Duodenal mucosa (tissue), 2 donors: Measurements from ENCODE around the gene ZNF341.

Source experiments
- H3K27ac ChIP-seq: one replicate; pipeline ENCODE4 v1.7.0; 2013; ENCODE audit warnings: low read depth, low read length
- H3K27me3 ChIP-seq, 2 donors: one replicate each; pipeline ENCODE4 v1.7.0; 2013; ENCODE audit warnings: low read length in 2 of 2, control low read depth in 1 of 2; ENCODE audit not compliant: insufficient read depth in 2 of 2, control insufficient read depth in 1 of 2
- H3K36me3 ChIP-seq, 2 donors: one replicate each; pipeline ENCODE4 v1.7.0; 2013; ENCODE audit warnings: low read length in 2 of 2, control low read depth in 1 of 2; ENCODE audit not compliant: insufficient read depth in 2 of 2, control insufficient read depth in 1 of 2
- H3K4me1 ChIP-seq, 2 donors: one replicate each; pipeline ENCODE4 v1.7.0; 2013; ENCODE audit warnings: low read length in 2 of 2, control low read depth in 1 of 2; ENCODE audit not compliant: insufficient read depth in 2 of 2, control insufficient read depth in 1 of 2
- H3K4me3 ChIP-seq, 2 donors: one replicate each; pipeline ENCODE4 v1.7.0; 2013; ENCODE audit warnings: low read length in 2 of 2, low read depth in 1 of 2
- H3K9ac ChIP-seq, 2 donors: one replicate each; pipeline ENCODE4 v1.7.0; 2013; ENCODE audit warnings: low read length in 2 of 2, low read depth in 1 of 2
- H3K9me3 ChIP-seq, 2 donors: one replicate each; pipeline ENCODE4 v1.7.0; 2013; ENCODE audit warnings: low read length in 2 of 2, control low read depth in 1 of 2; ENCODE audit not compliant: control insufficient read depth in 1 of 2

The ZNF341 gene

DNA sequence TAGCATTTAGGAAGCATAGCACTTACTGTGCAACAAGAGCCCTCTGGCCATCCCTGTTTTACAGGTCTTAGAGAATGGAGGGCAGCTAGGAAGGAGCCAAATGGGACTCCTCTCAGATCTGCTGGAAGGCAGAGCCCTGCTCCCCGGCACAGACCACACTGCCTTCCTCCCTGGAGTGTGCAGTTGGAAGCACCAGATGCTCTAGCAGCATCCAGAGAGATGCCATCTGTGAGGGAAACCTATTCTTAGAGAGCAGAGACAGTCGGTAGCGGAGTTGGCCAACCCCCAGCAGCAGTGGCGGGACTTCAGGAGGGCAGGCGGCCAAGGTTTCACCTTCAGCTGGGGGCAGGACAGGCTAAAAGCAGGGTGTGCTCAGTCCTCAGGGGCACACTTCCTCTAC is 28.9 kb upstream of the ZNF341 start:
- no peaks in the 10 kb centered on the region for H3K27me3 ChIP-seq
- H3K9ac ChIP-seq, result no peak overlapping the region
- no peaks in the 10 kb centered on the region for H3K9me3 ChIP-seq
- H3K4me1 ChIP-seq, result no peaks in the 10 kb centered on the region
- no peak overlapping the region for H3K27ac ChIP-seq
- no peak overlapping the region for H3K4me3 ChIP-seq
- H3K36me3 ChIP-seq, result peaks cover 3 to 7% of the 10 kb centered on the region in 2 donors

GRCh38 chr20:33703498-33704137 is 28.2 kb upstream of the ZNF341 start:
- no peak overlapping the region for H3K4me3 ChIP-seq
- H3K36me3 ChIP-seq, result peaks cover 3 to 7% of the 10 kb centered on the region in 2 donors
- H3K9ac ChIP-seq, result no peak overlapping the region
- H3K27ac ChIP-seq, result no peak overlapping the region
- H3K9me3 ChIP-seq, result no peaks in the 10 kb centered on the region
- no peaks in the 10 kb centered on the region for H3K27me3 ChIP-seq
- H3K4me1 ChIP-seq, result no peaks in the 10 kb centered on the region

- no peak overlapping the region for H3K9ac ChIP-seq
- no peak overlapping the region for H3K27ac ChIP-seq
- H3K4me3 ChIP-seq, result no peak overlapping the region
- H3K27me3 ChIP-seq, result no peaks in the 10 kb centered on the region
- H3K9me3 ChIP-seq, result no peaks in the 10 kb centered on the region
- H3K4me1 ChIP-seq, result no peaks in the 10 kb centered on the region
- H3K36me3 ChIP-seq, result peaks cover 3 to 7% of the 10 kb centered on the region in 2 donors
Observed at GRCh38 chr20:33704197-33704924, 27.4 kb upstream of the ZNF341 start.

- Histone ChIP-seq H3K36me3 (peaks cover 14 to 28% of the 10 kb centered on the region in 2 donors), H3K4me1 (peaks cover 7 to 15% of the 10 kb centered on the region in 2 donors), H3K27me3 (no peaks in the 10 kb centered on the region), H3K9me3 (no peaks in the 10 kb centered on the region), H3K4me3 (no peak overlapping the region), H3K27ac (no peak overlapping the region), H3K9ac (no peak overlapping the region)
Observed at GRCh38 chr20:33707668-33708067, 24.1 kb upstream of the ZNF341 start.

GRCh38 chr20:33709398-33709797 is 22.4 kb upstream of the ZNF341 start:
- Histone ChIP-seq H3K9me3 (no peaks in the 10 kb centered on the region), H3K4me3 (no peak overlapping the region), H3K9ac (no peak overlapping the region), H3K27me3 (no peaks in the 10 kb centered on the region), H3K4me1 (peaks cover 7 to 15% of the 10 kb centered on the region in 2 donors), H3K36me3 (peaks cover 14 to 43% of the 10 kb centered on the region in 2 donors), H3K27ac (no peak overlapping the region)

DNA sequence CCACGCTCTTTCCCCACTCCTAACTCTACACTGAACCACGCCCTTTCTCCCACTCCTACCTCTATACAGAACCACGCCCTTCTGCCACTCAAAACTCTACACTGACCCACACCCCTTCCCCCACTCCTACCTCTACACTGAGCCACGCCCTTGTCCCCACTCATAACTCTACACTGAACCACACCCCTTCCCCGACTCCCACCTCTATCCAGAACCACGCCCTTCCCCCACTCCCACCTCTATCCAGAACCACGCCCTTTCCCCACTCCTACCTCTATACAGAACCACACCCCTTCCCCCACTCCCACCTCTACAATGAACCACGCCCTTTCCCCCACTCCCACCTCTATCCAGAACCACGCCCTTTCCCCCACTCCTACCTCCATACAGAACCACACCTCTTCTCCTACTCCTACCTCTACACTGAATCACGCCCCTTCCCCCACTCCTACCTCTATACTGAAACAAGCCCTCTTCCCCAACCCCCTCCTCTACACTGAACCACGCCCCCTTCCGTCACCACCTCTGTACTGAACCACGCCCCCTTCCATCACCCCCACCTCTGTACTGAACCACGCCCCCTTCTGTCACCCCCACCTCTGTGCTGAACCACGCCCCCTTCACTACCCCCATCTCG is 21.8 kb upstream of the ZNF341 start:
- Histone ChIP-seq H3K4me1 (peaks cover 7 to 15% of the 10 kb centered on the region in 2 donors), H3K4me3 (no peak overlapping the region), H3K9ac (no peak overlapping the region), H3K27me3 (no peaks in the 10 kb centered on the region), H3K36me3 (peaks cover 14 to 46% of the 10 kb centered on the region in 2 donors), H3K27ac (no peak overlapping the region), H3K9me3 (no peaks in the 10 kb centered on the region)

GRCh38 chr20:33710681-33711445 is 20.9 kb upstream of the ZNF341 start:
- Histone ChIP-seq H3K4me3 (no peak overlapping the region), H3K27ac (no peak overlapping the region), H3K4me1 (peaks cover 7 to 15% of the 10 kb centered on the region in 2 donors), H3K9me3 (no peaks in the 10 kb centered on the region), H3K36me3 (peaks cover 14 to 46% of the 10 kb centered on the region in 2 donors), H3K27me3 (no peaks in the 10 kb centered on the region), H3K9ac (no peak overlapping the region)

DNA sequence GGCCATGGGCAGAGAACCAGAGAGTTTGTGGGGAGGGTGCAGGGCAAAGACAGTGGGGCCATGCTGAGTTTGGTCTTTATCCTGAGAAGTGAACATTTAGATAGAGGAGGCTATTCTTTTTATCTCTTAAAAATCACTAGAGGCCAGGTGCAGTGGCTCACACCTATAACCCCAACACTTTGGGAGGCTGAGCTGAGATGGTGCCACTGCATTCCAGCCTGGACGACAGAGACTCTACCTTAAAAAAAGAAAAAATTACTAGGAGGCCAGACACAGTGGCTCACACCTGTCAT is 20.4 kb upstream of the ZNF341 start:
- Histone ChIP-seq H3K9me3 (no peaks in the 10 kb centered on the region), H3K4me1 (peaks cover 7 to 15% of the 10 kb centered on the region in 2 donors), H3K27ac (no peak overlapping the region), H3K9ac (no peak overlapping the region), H3K36me3 (peaks cover 14 to 46% of the 10 kb centered on the region in 2 donors), H3K4me3 (no peak overlapping the region), H3K27me3 (no peaks in the 10 kb centered on the region)

DNA sequence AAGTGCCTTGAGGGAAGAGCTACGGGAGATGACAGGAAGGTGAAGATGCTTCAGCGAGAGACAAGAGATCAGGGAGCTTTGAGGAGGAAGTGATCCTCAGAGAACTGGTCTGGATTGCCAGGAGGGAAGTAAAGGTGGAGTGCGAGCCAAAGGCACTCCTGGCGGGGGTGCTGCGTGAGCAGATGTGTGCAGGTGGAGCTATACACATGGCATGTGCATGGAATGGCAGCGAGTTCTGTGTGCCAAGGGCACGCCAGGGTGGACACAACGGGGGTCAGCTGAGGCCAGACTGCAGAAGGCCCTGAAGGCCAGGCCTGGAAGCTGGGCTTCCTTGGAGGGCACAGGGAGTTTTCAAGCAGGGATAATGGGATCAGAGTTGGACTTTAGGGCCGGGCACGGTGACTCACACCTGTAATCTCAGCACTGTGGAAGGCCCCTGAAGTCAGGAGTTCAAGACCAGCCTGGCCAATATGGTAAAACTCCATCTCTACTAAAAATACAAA is 17.9 kb upstream of the ZNF341 start:
- H3K36me3 ChIP-seq, result peaks cover 11 to 40% of the 10 kb centered on the region in 2 donors
- H3K9me3 ChIP-seq, result no peaks in the 10 kb centered on the region
- H3K27me3 ChIP-seq, result no peaks in the 10 kb centered on the region
- H3K4me1 ChIP-seq, result peaks cover 9 to 15% of the 10 kb centered on the region in 2 donors
- no peak overlapping the region for H3K27ac ChIP-seq
- no peak overlapping the region for H3K9ac ChIP-seq
- no peak overlapping the region for H3K4me3 ChIP-seq
